Common myeloid progenitor, CD34-positive (primary cell): Measurements from ENCODE around the gene PDE3B.

Experiments used
- CTCF ChIA-PET: fragments of 350-600 bp; sonication (Branson Sonifier 250); formaldehyde crosslinking; loops from one replicate; lab custom pipeline; 2021; ENCODE audit warnings: antibody characterized with exemption; lab: Charles Lee
- POLR2A ChIA-PET: fragments of 350-600 bp; sonication (Branson Sonifier 250); formaldehyde crosslinking; loops from one replicate; lab custom pipeline; 2021; ENCODE audit warnings: antibody characterized with exemption; lab: Charles Lee
- DNase-seq, 3 donors: peaks; one replicate each; pipeline versions ENCODE4 v3.0.0 to v3.0.0-alpha.2; 2013
- H3K27ac ChIP-seq, 2 experiments: 1 replicate in 1 of 2; 2 replicates in 1 of 2; pipeline ENCODE4 v1.7.0; 2013; ENCODE audit warnings: inconsistent platforms in 2 of 2, low read length in 2 of 2, mild to moderate bottlenecking in 2 of 2, low read depth in 1 of 2, moderate library complexity in 1 of 2; ENCODE audit not compliant: severe bottlenecking in 2 of 2, insufficient read depth in 1 of 2, poor library complexity in 1 of 2
- H3K27me3 ChIP-seq, 5 experiments: replicated peaks in 2 of 5; 1 replicate in 3 of 5; 2 replicates in 2 of 5; pipeline versions ENCODE4 v1.6.1 to v1.7.0; 2013; ENCODE audit warnings: low read length in 4 of 5, mild to moderate bottlenecking in 2 of 5, moderate library complexity in 2 of 5, inconsistent platforms in 1 of 5; ENCODE audit not compliant: insufficient read depth in 5 of 5, control insufficient read depth in 4 of 5
- H3K36me3 ChIP-seq, 4 experiments: 1 replicate in 2 of 4; 2 replicates in 2 of 4; pipeline versions ENCODE4 v1.6.1 to v1.7.0; 2013; ENCODE audit warnings: low read length in 3 of 4, control low read depth in 1 of 4, mild to moderate bottlenecking in 1 of 4; ENCODE audit not compliant: control insufficient read depth in 4 of 4, insufficient read depth in 4 of 4
- H3K4me1 ChIP-seq, 4 experiments: 1 replicate in 3 of 4; 2 replicates in 1 of 4; pipeline versions ENCODE4 v1.6.1 to v1.7.1; 2013; ENCODE audit warnings: low read length in 3 of 4, mild to moderate bottlenecking in 3 of 4, control low read depth in 1 of 4, inconsistent platforms in 1 of 4, moderate library complexity in 1 of 4; ENCODE audit not compliant: control insufficient read depth in 4 of 4, insufficient read depth in 4 of 4; ENCODE audit errors: control extremely low read depth in 1 of 4
- H3K4me3 ChIP-seq, 7 experiments: 1 replicate in 4 of 7; 2 replicates in 3 of 7; pipeline versions ENCODE4 v1.5.1 to v1.7.0; 2013; ENCODE audit warnings: mild to moderate bottlenecking in 7 of 7, low read length in 6 of 7, moderate library complexity in 6 of 7, inconsistent platforms in 2 of 7, low read depth in 2 of 7, control low read depth in 1 of 7; ENCODE audit not compliant: insufficient read depth in 4 of 7, control insufficient read depth in 1 of 7; ENCODE audit errors: extremely low read depth in 1 of 7
- H3K9me3 ChIP-seq, 5 experiments: 1 replicate in 4 of 5; 2 replicates in 1 of 5; pipeline versions ENCODE4 v1.6.1 to v1.7.1; 2013; ENCODE audit warnings: low read length in 4 of 5, mild to moderate bottlenecking in 2 of 5, inconsistent platforms in 1 of 5, low read depth in 1 of 5, moderate library complexity in 1 of 5; ENCODE audit not compliant: control insufficient read depth in 4 of 5, insufficient read depth in 2 of 5; ENCODE audit errors: control extremely low read depth in 1 of 5
- WGBS: methylation state at CpG from one replicate; pipeline ENCODE4 v1.1.5; 2013; ENCODE audit not compliant: insufficient coverage; 5-methylcytosine and 5-hydroxymethylcytosine counted together

Gene PDE3B

DNA sequence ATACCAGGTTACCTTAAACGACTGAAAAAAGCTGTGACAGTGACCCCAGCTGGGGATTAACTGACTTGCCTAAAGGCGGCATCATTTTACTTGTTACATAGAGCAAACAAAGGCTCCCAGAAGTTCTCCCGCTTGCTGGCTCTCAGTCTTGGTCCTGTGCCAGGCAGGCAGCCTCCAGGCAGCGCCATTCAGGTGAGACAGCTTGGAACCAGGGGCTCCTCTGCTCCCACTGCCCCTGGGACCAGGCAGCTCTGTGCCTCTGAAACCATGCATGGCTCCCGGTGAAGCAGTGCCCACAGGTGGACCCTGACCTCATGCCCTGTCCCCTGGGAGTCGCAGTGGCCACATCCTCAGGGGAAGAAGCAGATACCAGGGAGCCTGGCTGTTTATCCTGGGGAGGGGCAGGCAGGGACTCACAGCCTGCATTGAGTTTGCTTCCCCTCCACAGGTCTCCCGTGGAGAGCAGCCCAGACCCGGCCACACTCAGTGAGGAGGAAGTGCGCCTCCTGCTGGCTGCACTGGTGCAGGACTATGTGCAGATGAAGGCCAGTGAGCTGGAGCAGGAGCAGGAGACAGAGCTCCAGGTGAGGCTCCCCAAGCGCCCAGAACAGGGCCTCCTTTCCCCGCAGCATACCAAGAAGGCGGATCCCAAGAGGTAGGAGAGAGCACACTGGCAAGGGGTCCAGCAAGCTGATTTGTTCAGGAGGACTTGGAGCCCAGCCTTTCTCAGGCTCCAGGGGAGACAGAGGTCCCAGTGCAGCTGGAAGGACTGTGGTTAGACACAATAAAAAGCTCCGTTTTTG is 264.0 kb downstream of the PDE3B start:
- ChIA-PET POLR2A (interaction anchor here (1.7 kb wide), 1 partner anchor 16 kb away, joined by 7 read pairs; the partner anchor contains the start of gene CYP2R1), CTCF (interaction anchor here (0.6 to 10.5 kb wide), 57 partner anchors 9 to 1575 kb away, joined by 3 to 158 read pairs (median 4); partner anchors contain the start of genes CALCB, CYP2R1 and PSMA1)
- peak; percentile 67 to 81 (median 77) for DNase-seq
- no peak overlapping the region for H3K27ac ChIP-seq
- peaks cover 4 to 25% (median 16%) of the 10 kb centered on the region in 4 experiments for H3K4me1 ChIP-seq
- H3K4me3 ChIP-seq: no peak overlapping the region
- H3K27me3 ChIP-seq: peaks cover 0 to 9% (median 2%) of the 10 kb centered on the region in 5 experiments
- no peaks in the 10 kb centered on the region for H3K9me3 ChIP-seq
- no peaks in the 10 kb centered on the region for H3K36me3 ChIP-seq
- WGBS: 50% methylated on average over 12 of the region's 13 CpGs

- Histone ChIP-seq H3K27me3 (peaks cover 0 to 9% (median 2%) of the 10 kb centered on the region in 5 experiments), H3K36me3 (no peaks in the 10 kb centered on the region), H3K27ac (no peak overlapping the region), H3K4me1 (peaks cover 4 to 25% (median 16%) of the 10 kb centered on the region in 4 experiments), H3K9me3 (no peaks in the 10 kb centered on the region), H3K4me3 (no peak overlapping the region)
- ChIA-PET POLR2A (no interaction called here), CTCF (interaction anchor here (0.6 to 10.5 kb wide), 51 partner anchors 10 to 388 kb away, joined by 3 to 158 read pairs (median 4); partner anchors contain the start of genes CALCB, CYP2R1 and PSMA1)
- peak; percentile 53 to 63 (median 54) for DNase-seq
- 77% methylated on average over 3 of the region's 6 CpGs for WGBS
These were observed 264.7 kb downstream of the PDE3B start for GRCh38 chr11:14908214-14908880.

- WGBS: 75% methylated on average over 2 of the region's 3 CpGs
- H3K36me3 ChIP-seq: no peaks in the 10 kb centered on the region
- H3K27ac ChIP-seq: no peak overlapping the region
- no peak overlapping the region for H3K4me3 ChIP-seq
- no peaks in the 10 kb centered on the region for H3K4me1 ChIP-seq
- peaks cover 0 to 7% (median 3%) of the 10 kb centered on the region in 5 experiments for H3K27me3 ChIP-seq
- peaks cover 0 to 3% (median 0%) of the 10 kb centered on the region in 5 experiments for H3K9me3 ChIP-seq
- DNase-seq: no peak
- ChIA-PET POLR2A (interaction anchor here (0.6 kb wide), 1 partner anchor 604 kb away, joined by 3 read pairs; no protein-coding TSS in a partner anchor), CTCF (interaction anchor here (1.2 to 1.6 kb wide), 2 partner anchors 10 to 160 kb away, joined by 4 to 5 read pairs; no protein-coding TSS in a partner anchor)
These were observed 270.9 kb downstream of the PDE3B start for GRCh38 chr11:14914536-14914935.

- WGBS: no CpG with 5 or more reads among the region's 1 CpG
- Histone ChIP-seq H3K36me3 (no peaks in the 10 kb centered on the region), H3K4me1 (no peaks in the 10 kb centered on the region), H3K9me3 (peaks cover 0 to 3% (median 0%) of the 10 kb centered on the region in 5 experiments), H3K27me3 (peaks cover 0 to 14% (median 3%) of the 10 kb centered on the region in 5 experiments), H3K27ac (no peak overlapping the region), H3K4me3 (no peak overlapping the region)
- DNase-seq: no peak
- CTCF ChIA-PET: no interaction called here
- POLR2A ChIA-PET: no interaction called here
These were observed 272.8 kb downstream of the PDE3B start for GRCh38 chr11:14916403-14916802.
